Measurements from ENCODE around the gene NOCT. TPM values are rescaled to one million over a fixed set of nuclear protein-coding genes. Genes with fewer than 3 reads are reported as not detected.
"Not testable (repeated sequence)": the region's sequence is repeated elsewhere in the genome, so short reads cannot be mapped to it uniquely, and the experiment has no call there.

Gene NOCT
- total and polyA plus RNA-seq, 2 donors (not counting 3 experiments of a cell fraction or from before 2014, with no cell fraction given): 7.6 to 20.1 TPM

DNA sequence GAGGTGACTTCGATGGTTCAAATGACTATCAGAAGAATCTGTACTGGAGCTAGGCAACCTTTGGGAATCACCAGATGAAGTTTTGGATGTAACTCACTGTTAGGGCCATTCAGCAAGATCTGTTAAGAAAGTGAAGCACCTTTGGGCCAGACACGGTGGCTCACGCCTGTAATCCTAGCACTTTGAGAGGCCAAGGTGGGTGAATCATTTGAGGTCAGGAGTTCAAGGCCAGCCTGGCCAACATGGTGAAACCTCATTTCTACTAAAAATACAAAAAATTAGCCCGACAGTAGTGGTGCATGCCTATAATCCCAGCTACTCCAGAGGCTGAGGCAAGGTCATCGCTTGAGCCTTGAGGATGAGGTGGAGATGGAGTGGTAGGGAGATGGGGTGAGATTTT is 15.4 kb upstream of the NOCT start:
- H3K9me3 ChIP-seq (replicated peaks; ENCODE audit: control insufficient read depth, insufficient read depth, low read length); H3K27me3 ChIP-seq (ENCODE audit: control insufficient read depth in 2 of 2, insufficient read depth in 2 of 2, low read length in 2 of 2); BruUV-seq (replicated peaks); H3K9ac ChIP-seq (replicated peaks; ENCODE audit: extremely low read depth, insufficient read depth, low read length); H3K36me3 ChIP-seq (ENCODE audit: control insufficient read depth in 2 of 2, extremely low read depth in 1 of 2, insufficient read depth in 2 of 2, low read length in 2 of 2); H2AFZ ChIP-seq (ENCODE audit: low read depth, low read length); H3K27ac ChIP-seq (ENCODE audit: insufficient read depth, low read depth, low read length); H3K4me2 ChIP-seq (ENCODE audit: insufficient read depth, low read length); dilution Hi-C loops (cut with MboI; ENCODE audit: extremely low pct_ligation_motif_present, low sequenced_read_pairs); intact Hi-C loops (cut with micrococcal nuclease); DNase-seq (ENCODE audit: low read depth, low spot score); H4K20me1 ChIP-seq (replicated peaks; ENCODE audit: control insufficient read depth, extremely low read depth, insufficient read depth, low read length); H3K9me1 ChIP-seq (replicated peaks; ENCODE audit: control insufficient read depth, extremely low read depth, insufficient read depth, low read length); H3K79me2 ChIP-seq (ENCODE audit: control insufficient read depth, insufficient read depth, low read length); POLR2A ChIA-PET; H3K4me1 ChIP-seq (ENCODE audit: control insufficient read depth, extremely low read depth, insufficient read depth, low read length); H3K4me3 ChIP-seq (replicated peaks in 1 of 3; ENCODE audit: insufficient read depth in 1 of 3, low read depth in 1 of 3, low read length in 3 of 3): not testable (repeated sequence)
- CTCF ChIA-PET: interaction anchor here (1.1 to 2.5 kb wide), 3 partner anchors 14 to 62 kb away, joined by 4 to 6 read pairs (median 5); no protein-coding TSS in a partner anchor
- peak; percentile 12 for FAIRE-seq

DNA sequence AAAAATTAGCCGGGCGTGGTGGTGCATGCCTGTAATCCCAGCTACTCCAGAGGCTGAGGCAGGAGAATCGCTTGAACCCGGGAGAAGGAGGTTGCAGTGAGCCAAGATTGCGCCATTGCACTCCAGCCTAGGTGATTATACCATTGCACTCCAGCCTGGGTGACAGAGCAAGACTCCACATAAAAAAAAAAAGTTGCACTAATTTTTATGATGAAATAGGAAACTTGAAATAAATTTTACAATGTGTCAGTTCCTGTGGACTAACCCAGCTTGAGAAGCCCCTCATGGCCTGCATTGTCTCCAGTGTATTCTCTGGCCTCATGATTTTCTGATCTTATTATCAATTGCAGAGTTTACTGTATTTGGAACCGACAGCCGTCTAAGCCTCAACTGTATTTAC is 14.2 kb upstream of the NOCT start:
- H4K20me1 ChIP-seq (replicated peaks; ENCODE audit: control insufficient read depth, extremely low read depth, insufficient read depth, low read length); intact Hi-C loops (cut with micrococcal nuclease); H2AFZ ChIP-seq (ENCODE audit: low read depth, low read length); H3K4me2 ChIP-seq (ENCODE audit: insufficient read depth, low read length); H3K79me2 ChIP-seq (ENCODE audit: control insufficient read depth, insufficient read depth, low read length); H3K4me3 ChIP-seq (replicated peaks in 1 of 3; ENCODE audit: insufficient read depth in 1 of 3, low read depth in 1 of 3, low read length in 3 of 3); H3K9me3 ChIP-seq (replicated peaks; ENCODE audit: control insufficient read depth, insufficient read depth, low read length); BruUV-seq (replicated peaks); POLR2A ChIA-PET; DNase-seq (ENCODE audit: low read depth, low spot score); dilution Hi-C loops (cut with MboI; ENCODE audit: extremely low pct_ligation_motif_present, low sequenced_read_pairs); H3K9ac ChIP-seq (replicated peaks; ENCODE audit: extremely low read depth, insufficient read depth, low read length); H3K27me3 ChIP-seq (ENCODE audit: control insufficient read depth in 2 of 2, insufficient read depth in 2 of 2, low read length in 2 of 2); H3K4me1 ChIP-seq (ENCODE audit: control insufficient read depth, extremely low read depth, insufficient read depth, low read length); H3K27ac ChIP-seq (ENCODE audit: insufficient read depth, low read depth, low read length); H3K9me1 ChIP-seq (replicated peaks; ENCODE audit: control insufficient read depth, extremely low read depth, insufficient read depth, low read length); FAIRE-seq; H3K36me3 ChIP-seq (ENCODE audit: control insufficient read depth in 2 of 2, extremely low read depth in 1 of 2, insufficient read depth in 2 of 2, low read length in 2 of 2): not testable (repeated sequence)
- CTCF ChIA-PET: interaction anchor here (1.4 to 2.5 kb wide), 2 partner anchors 13 to 29 kb away, joined by 4 to 6 read pairs; no protein-coding TSS in a partner anchor

DNA sequence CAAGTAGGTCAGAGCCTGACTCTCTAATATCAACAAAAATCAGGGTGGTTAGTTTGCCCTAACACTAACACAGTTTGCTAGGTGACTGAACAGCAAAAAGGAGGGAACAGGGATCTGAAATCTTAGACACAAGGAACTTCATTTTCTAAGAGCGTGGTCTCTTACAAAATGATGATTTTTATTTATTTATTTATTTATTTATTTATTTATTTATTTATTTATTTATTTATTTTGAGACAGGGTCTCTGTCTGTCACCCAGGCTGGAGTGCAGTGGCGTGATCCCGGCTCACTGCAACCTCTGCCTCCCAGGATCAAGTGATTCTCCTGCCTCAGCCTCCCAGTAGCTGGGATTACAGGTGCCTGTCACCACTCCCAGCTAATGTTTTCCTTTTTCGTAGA is 11.9 kb upstream of the NOCT start:
- H3K27ac ChIP-seq (ENCODE audit: insufficient read depth, low read depth, low read length); dilution Hi-C loops (cut with MboI; ENCODE audit: extremely low pct_ligation_motif_present, low sequenced_read_pairs); intact Hi-C loops (cut with micrococcal nuclease); H3K79me2 ChIP-seq (ENCODE audit: control insufficient read depth, insufficient read depth, low read length); H3K36me3 ChIP-seq (ENCODE audit: control insufficient read depth in 2 of 2, extremely low read depth in 1 of 2, insufficient read depth in 2 of 2, low read length in 2 of 2); H4K20me1 ChIP-seq (replicated peaks; ENCODE audit: control insufficient read depth, extremely low read depth, insufficient read depth, low read length); H3K4me2 ChIP-seq (ENCODE audit: insufficient read depth, low read length); DNase-seq (ENCODE audit: low read depth, low spot score); H3K27me3 ChIP-seq (ENCODE audit: control insufficient read depth in 2 of 2, insufficient read depth in 2 of 2, low read length in 2 of 2); H3K4me1 ChIP-seq (ENCODE audit: control insufficient read depth, extremely low read depth, insufficient read depth, low read length); H3K4me3 ChIP-seq (replicated peaks in 1 of 3; ENCODE audit: insufficient read depth in 1 of 3, low read depth in 1 of 3, low read length in 3 of 3); POLR2A ChIA-PET; H3K9me3 ChIP-seq (replicated peaks; ENCODE audit: control insufficient read depth, insufficient read depth, low read length); H2AFZ ChIP-seq (ENCODE audit: low read depth, low read length); BruUV-seq (replicated peaks); H3K9ac ChIP-seq (replicated peaks; ENCODE audit: extremely low read depth, insufficient read depth, low read length); FAIRE-seq; H3K9me1 ChIP-seq (replicated peaks; ENCODE audit: control insufficient read depth, extremely low read depth, insufficient read depth, low read length): not testable (repeated sequence)
- CTCF ChIA-PET: interaction anchor here (1.3 kb wide), 1 partner anchor 10 kb away, joined by 3 read pairs; no protein-coding TSS in a partner anchor

All from endothelial cell of umbilical vein (primary cell).